PFSK-1 (cell line): ENCODE data around the gene CCDC172.

Experiments used
- POLR2AphosphoS5 ChIP-seq: IDR thresholded peaks from 2 replicates; pipeline ENCODE4 v1.6.1; 2012; ENCODE audit warnings: low read depth, mild to moderate bottlenecking, control low read depth, low read length, moderate library complexity
- SIN3A ChIP-seq: IDR thresholded peaks from 2 replicates; pipeline ENCODE4 v1.6.1; 2012; ENCODE audit warnings: mild to moderate bottlenecking, low read length, moderate library complexity, borderline replicate concordance; ENCODE audit not compliant: insufficient read depth
- TAF1 ChIP-seq: IDR thresholded peaks from 2 replicates; pipeline ENCODE4 v1.6.1; 2012; ENCODE audit warnings: low read length, control low read depth, borderline replicate concordance; ENCODE audit not compliant: insufficient read depth

DNA sequence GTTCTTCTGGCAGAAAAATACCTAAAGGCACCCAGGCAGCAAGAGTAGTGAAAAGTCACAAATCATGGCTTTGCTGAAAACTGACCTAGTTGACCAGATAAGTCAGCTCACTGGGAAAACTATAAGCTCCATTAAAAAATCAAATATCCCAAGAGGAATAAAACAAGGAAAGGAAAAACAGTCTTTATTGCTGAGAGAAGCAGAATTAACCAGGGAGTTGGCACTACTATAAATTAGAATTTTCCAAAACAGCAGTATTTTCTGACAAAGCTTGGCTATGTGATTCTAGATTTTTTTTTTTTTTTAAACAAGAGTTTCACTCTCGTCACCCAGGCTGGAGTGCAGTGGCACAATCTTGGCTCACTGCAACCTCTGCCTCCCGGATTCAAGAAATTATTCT is 12.6 kb downstream of the CCDC172 start:
- no peak for TF ChIP-seq SIN3A
- TF ChIP-seq POLR2AphosphoS5 = no peak
- no peak for TF ChIP-seq TAF1
